Vagina (tissue), 2 donors: Measurements from ENCODE around the gene TAGLN2. TPM values are rescaled to one million over a fixed set of nuclear protein-coding genes. Genes with fewer than 3 reads are reported as not detected.

Experiments used
- DNase-seq, 2 donors: peaks; one replicate each; pipeline ENCODE4 v3.0.0-alpha.2; 2017; ENCODE audit errors: extremely low spot score in 2 of 2
- H3K27ac ChIP-seq: fragments of 200-600 bp; sonication (generic); one replicate; pipeline ENCODE4 v1.5.1; 2019
- H3K27me3 ChIP-seq: fragments of 200-600 bp; sonication (generic); one replicate; pipeline ENCODE4 v1.5.1; 2019
- H3K36me3 ChIP-seq, 2 donors: fragments of 200-600 bp; sonication (generic); one replicate each; pipeline ENCODE4 v1.5.1; 2017 to 2019
- H3K4me1 ChIP-seq: fragments of 200-600 bp; sonication (generic); one replicate; pipeline ENCODE4 v1.5.1; 2019
- H3K4me3 ChIP-seq, 2 donors: fragments of 200-600 bp; sonication (generic); 1 replicate in 1 of 2; 2 replicates in 1 of 2; pipeline ENCODE4 v1.5.1; 2016 to 2019
- H3K9me3 ChIP-seq: fragments of 200-600 bp; sonication (generic); one replicate; pipeline ENCODE4 v1.5.1; 2019
- CTCF ChIP-seq, 3 experiments: fragments of 450-650 bp in 2 of 3; fragments of 200-600 bp in 1 of 3; sonication (generic) in 1 of 3; IDR thresholded peaks; one replicate each; pipeline ENCODE4 v1.5.1; 2017 to 2019; ENCODE audit warnings: antibody characterized with exemption in 3 of 3, mild to moderate bottlenecking in 2 of 3, moderate library complexity in 2 of 3
- POLR2A ChIP-seq, 2 donors: fragments of 450-650 bp; IDR thresholded peaks; one replicate each; pipeline ENCODE4 v1.6.1; 2017; ENCODE audit warnings: antibody characterized with exemption in 2 of 2, mild to moderate bottlenecking in 2 of 2, moderate library complexity in 2 of 2
- POLR2AphosphoS5 ChIP-seq, 2 donors: sonication (generic); formaldehyde crosslinking; IDR thresholded peaks; one replicate each; pipeline ENCODE4 v1.9.0; 2017; ENCODE audit warnings: antibody characterized with exemption in 2 of 2, mild to moderate bottlenecking in 2 of 2, low read depth in 1 of 2; ENCODE audit not compliant: insufficient read depth in 1 of 2
- intact Hi-C: fragments of 100-400 bp; cut with DNase I; formaldehyde crosslinking; loops from one replicate; pipeline ENCODE4 v1.15.1; 2023
- total RNA-seq: library from RNA; depleted of rRNA; stranded (reverse); fragments of >200 nt; gene quantifications from one replicate; pipeline ENCODE4 v1.2.3, GENCODE V29; 2016

TAGLN2 gene
- total RNA-seq, 1 donor from 2014 or later = 290 TPM

DNA sequence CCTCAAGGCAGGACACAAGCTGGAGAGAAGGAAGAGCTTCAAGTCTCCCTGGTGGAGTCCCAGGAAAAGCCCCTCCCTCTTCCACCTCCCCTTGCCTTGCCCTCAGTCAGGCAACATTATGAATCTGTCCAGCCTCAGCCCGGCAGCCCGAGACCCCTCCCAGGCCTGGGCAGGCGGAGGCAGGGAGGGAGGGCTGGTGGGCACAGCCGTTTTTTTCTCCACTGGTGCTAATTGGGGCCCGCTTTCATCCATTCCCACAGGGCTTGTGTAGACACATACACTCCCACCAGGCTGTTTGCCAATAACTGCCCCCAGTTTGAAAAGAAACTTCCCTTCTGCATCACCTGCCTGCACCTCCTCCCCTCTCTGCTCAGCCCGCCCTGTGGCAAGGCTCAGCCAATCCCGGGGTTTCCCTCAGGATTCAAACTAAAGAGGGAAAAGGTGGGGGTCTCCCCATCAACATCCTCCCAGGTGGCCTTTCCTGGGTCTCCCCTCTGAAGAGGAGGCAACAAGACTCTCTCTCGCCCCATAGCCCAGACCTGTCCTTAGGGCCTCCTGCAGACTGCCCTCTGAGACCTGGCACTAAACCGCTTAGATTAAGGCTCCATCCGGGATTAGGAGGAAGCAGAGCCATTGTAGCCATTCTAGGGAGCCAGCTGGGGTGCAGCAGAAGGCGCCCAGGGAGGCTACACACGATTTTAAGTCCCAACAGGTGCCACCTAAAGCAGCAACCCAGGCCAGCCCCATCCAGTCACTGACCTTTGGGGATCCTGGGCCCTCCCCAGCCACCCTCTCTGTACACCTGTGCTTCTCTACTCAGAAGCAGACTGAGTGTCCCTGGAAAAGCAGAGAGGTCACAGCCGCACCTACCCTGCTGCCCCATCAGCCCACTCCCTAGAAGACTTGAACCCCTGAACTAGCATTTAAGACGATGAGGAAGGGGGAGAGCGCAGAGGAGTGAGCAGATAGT, 16.6 kb upstream of the TAGLN2 start:
- H3K27me3 ChIP-seq = no peaks in the 10 kb centered on the region
- no peaks in the 10 kb centered on the region for H3K36me3 ChIP-seq
- H3K4me1 ChIP-seq = peaks cover 51% of the 10 kb centered on the region
- no peak for TF ChIP-seq POLR2AphosphoS5 (IDR thresholded peaks at IDR 0.05; ENCODE audit: insufficient read depth in 1 of 2, low read depth in 1 of 2)
- no peak for TF ChIP-seq POLR2A (IDR thresholded peaks at IDR 0.05)
- TF ChIP-seq CTCF (IDR thresholded peaks at IDR 0.05) = no peak
- intact Hi-C loops = loop anchor here (10.0 kb wide), 1 partner anchor 147 kb away; no protein-coding TSS in a partner anchor
- DNase-seq = no peak
- H3K27ac ChIP-seq = no peak overlapping the region
- H3K4me3 ChIP-seq = no peak overlapping the region
- H3K9me3 ChIP-seq = no peaks in the 10 kb centered on the region

DNA sequence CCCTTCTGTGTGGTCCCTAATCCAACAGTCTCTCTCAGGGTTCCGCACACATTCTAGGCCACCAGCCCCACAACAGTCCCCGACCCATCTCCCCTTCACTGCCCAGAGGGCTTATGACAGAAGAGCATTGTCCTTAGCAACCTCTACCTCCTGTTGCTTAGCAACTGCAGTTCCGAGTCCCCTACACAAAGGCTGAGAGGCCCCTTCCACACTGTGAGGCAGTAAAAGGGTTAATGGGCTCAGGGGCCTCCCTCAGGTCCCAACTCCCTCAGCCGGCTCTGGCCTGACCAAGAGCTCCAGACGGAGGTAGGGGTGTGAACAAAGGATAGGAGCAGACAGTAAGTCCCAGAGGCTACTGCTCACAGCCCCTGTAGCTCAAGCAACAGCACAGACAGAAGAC, 15.8 kb upstream of the TAGLN2 start:
- no peaks in the 10 kb centered on the region for H3K36me3 ChIP-seq
- TF ChIP-seq CTCF (IDR thresholded peaks at IDR 0.05) (no peak), POLR2AphosphoS5 (IDR thresholded peaks at IDR 0.05; ENCODE audit: insufficient read depth in 1 of 2, low read depth in 1 of 2) (no peak), POLR2A (IDR thresholded peaks at IDR 0.05) (no peak)
- peaks cover 50% of the 10 kb centered on the region for H3K4me1 ChIP-seq
- H3K4me3 ChIP-seq = no peak overlapping the region
- no peak for DNase-seq
- H3K27ac ChIP-seq = no peak overlapping the region
- H3K9me3 ChIP-seq = no peaks in the 10 kb centered on the region
- intact Hi-C loops = loop anchor here (10.0 kb wide), 1 partner anchor 146 kb away; no protein-coding TSS in a partner anchor
- H3K27me3 ChIP-seq = no peaks in the 10 kb centered on the region

DNA sequence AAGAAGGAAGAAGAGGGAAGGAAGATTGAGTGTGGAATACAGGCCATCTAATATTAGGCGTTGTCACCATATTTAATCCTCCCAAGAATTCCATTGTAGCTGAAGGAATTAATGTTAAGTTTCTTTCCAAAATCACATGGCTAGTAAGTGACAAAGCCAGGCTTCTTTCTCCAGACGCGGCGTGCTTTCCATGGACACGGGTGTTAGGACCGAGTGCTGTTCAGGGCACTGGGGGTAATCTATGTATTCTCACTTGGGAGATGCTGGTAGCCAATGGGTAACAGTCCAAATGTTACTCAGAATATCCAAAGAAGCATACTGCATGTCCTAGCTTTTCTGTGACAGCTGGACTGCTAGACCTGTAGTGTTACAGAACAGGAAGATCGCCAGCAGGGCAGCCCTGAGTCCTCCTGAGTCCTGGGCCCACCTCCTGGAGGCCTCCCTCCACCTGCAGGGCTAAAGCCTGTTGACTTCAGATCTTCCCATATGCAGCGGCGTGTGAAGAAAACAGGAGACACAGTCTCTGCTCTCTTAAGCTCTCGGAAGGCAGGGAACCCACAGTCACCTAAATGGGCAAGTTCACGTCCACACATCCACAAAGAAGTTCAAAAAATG, 14.8 kb upstream of the TAGLN2 start:
- no peak for DNase-seq
- no peak overlapping the region for H3K27ac ChIP-seq
- H3K4me3 ChIP-seq = no peak overlapping the region
- H3K9me3 ChIP-seq = no peaks in the 10 kb centered on the region
- no peak for TF ChIP-seq CTCF (IDR thresholded peaks at IDR 0.05)
- TF ChIP-seq POLR2AphosphoS5 (IDR thresholded peaks at IDR 0.05; ENCODE audit: insufficient read depth in 1 of 2, low read depth in 1 of 2) = no peak
- TF ChIP-seq POLR2A (IDR thresholded peaks at IDR 0.05) = no peak
- H3K4me1 ChIP-seq = peaks cover 43% of the 10 kb centered on the region
- H3K27me3 ChIP-seq = no peaks in the 10 kb centered on the region
- intact Hi-C loops = loop anchor here (10.0 kb wide), 1 partner anchor 145 kb away; no protein-coding TSS in a partner anchor
- no peaks in the 10 kb centered on the region for H3K36me3 ChIP-seq

- Histone ChIP-seq H3K27ac (no peak overlapping the region), H3K9me3 (no peaks in the 10 kb centered on the region), H3K4me1 (peaks cover 41% of the 10 kb centered on the region), H3K27me3 (no peaks in the 10 kb centered on the region), H3K36me3 (no peaks in the 10 kb centered on the region), H3K4me3 (no peak overlapping the region)
- no peak for DNase-seq
- no peak for TF ChIP-seq CTCF (IDR thresholded peaks at IDR 0.05)
- no peak for TF ChIP-seq POLR2A (IDR thresholded peaks at IDR 0.05)
- TF ChIP-seq POLR2AphosphoS5 (IDR thresholded peaks at IDR 0.05; ENCODE audit: insufficient read depth in 1 of 2, low read depth in 1 of 2) = peak in 1 of 2 donors; percentile 7
- intact Hi-C loops = loop anchor here (10.0 kb wide), 1 partner anchor 145 kb away; no protein-coding TSS in a partner anchor
These were observed 14.3 kb upstream of the TAGLN2 start for GRCh38 chr1:159939678-159940002.
